Esophagus muscularis mucosa (tissue), 4 donors: ENCODE results near the gene MAGI3. TPM values are rescaled to one million over a fixed set of nuclear protein-coding genes. Genes with fewer than 3 reads are reported as not detected.
A peak's percentile ranks its signal among the peaks of the same experiment; 100 is the strongest.

Experiments used
- DNase-seq: peaks from one replicate; pipeline ENCODE4 v3.0.0-alpha.2; 2017; ENCODE audit errors: extremely low spot score
- H3K27ac ChIP-seq, 4 donors: fragments of 200-600 bp; sonication (generic); replicated peaks in 1 of 4; 1 replicate in 3 of 4; 2 replicates in 1 of 4; pipeline ENCODE4 v1.5.1; 2016 to 2019; ENCODE audit warnings: mild to moderate bottlenecking in 1 of 4
- H3K27me3 ChIP-seq, 4 donors: fragments of 200-600 bp; sonication (generic); one replicate each; pipeline versions ENCODE4 v1.5.1 to v1.6.0; 2016 to 2019
- H3K36me3 ChIP-seq, 4 donors: fragments of 200-600 bp; sonication (generic); one replicate each; pipeline ENCODE4 v1.5.1; 2016 to 2019
- H3K4me1 ChIP-seq, 4 donors: fragments of 200-600 bp; sonication (generic); one replicate each; pipeline ENCODE4 v1.5.1; 2016 to 2019
- H3K4me3 ChIP-seq, 4 donors: fragments of 200-600 bp; sonication (generic); 1 replicate in 2 of 4; 2 replicates in 2 of 4; pipeline ENCODE4 v1.5.1; 2016 to 2019; ENCODE audit warnings: mild to moderate bottlenecking in 4 of 4, moderate library complexity in 1 of 4
- H3K9me3 ChIP-seq, 4 donors: fragments of 200-600 bp; sonication (generic); 1 replicate in 3 of 4; 2 replicates in 1 of 4; pipeline ENCODE4 v1.5.1; 2016 to 2019
- CTCF ChIP-seq, 3 experiments: fragments of 200-600 bp in 2 of 3; fragments of 450-650 bp in 1 of 3; sonication (generic) in 2 of 3; IDR thresholded peaks; one replicate each; pipeline ENCODE4 v1.5.1; 2017 to 2019; ENCODE audit warnings: antibody characterized with exemption in 3 of 3, mild to moderate bottlenecking in 2 of 3, moderate library complexity in 1 of 3
- EP300 ChIP-seq: sonication (generic); formaldehyde crosslinking; IDR thresholded peaks from one replicate; pipeline ENCODE4 v1.6.1; 2017; ENCODE audit warnings: antibody characterized with exemption
- POLR2A ChIP-seq: fragments of 450-650 bp; IDR thresholded peaks from one replicate; pipeline ENCODE4 v1.6.1; 2017; ENCODE audit warnings: antibody characterized with exemption, moderate library complexity, mild to moderate bottlenecking, low read depth
- POLR2AphosphoS5 ChIP-seq, 2 donors: sonication (generic); formaldehyde crosslinking; IDR thresholded peaks; one replicate each; pipeline ENCODE4 v1.6.1; 2017; ENCODE audit warnings: antibody characterized with exemption in 2 of 2
- WGBS: methylation state at CpG from one replicate; pipeline ENCODE4 v1.1.5; 2018; 5-methylcytosine and 5-hydroxymethylcytosine counted together
- intact Hi-C: fragments of 100-400 bp; cut with DNase I; formaldehyde crosslinking; loops from one replicate; pipeline ENCODE4 v1.15.1; 2023
- total RNA-seq, 4 donors: library from RNA; depleted of rRNA; stranded (reverse); fragments of >200 nt; gene quantifications; one replicate each; pipeline versions ENCODE4 v1.1.0 to v1.2.1, GENCODE V29; 2016

The MAGI3 gene
- total RNA-seq, 4 donors from 2014 or later: 14.6 to 21.7 (median 16.4) TPM

- intact Hi-C loops: no loop called here
- peak overlapping the region in 2 of 4 donors; percentile 32 to 59 for H3K27ac ChIP-seq
- 79% methylated on average over 9 of the region's 9 CpGs for WGBS
- peaks cover 8 to 31% (median 24%) of the 10 kb centered on the region in 4 donors for H3K4me1 ChIP-seq
- H3K27me3 ChIP-seq: no peaks in the 10 kb centered on the region
- H3K9me3 ChIP-seq: no peaks in the 10 kb centered on the region
- no peak for TF ChIP-seq POLR2A
- no peak for TF ChIP-seq EP300
- no peak for TF ChIP-seq CTCF (IDR thresholded peaks at IDR 0.05)
- TF ChIP-seq POLR2AphosphoS5 (IDR thresholded peaks at IDR 0.05): no peak
- DNase-seq: no peak
- peaks cover 0 to 4% (median under 1%) of the 10 kb centered on the region in 4 donors for H3K36me3 ChIP-seq
- H3K4me3 ChIP-seq: no peak overlapping the region
These were observed 268.7 kb downstream of the MAGI3 start for GRCh38 chr1:113659035-113659434.

GRCh38 chr1:113659556-113659955 lies 269.2 kb downstream of the MAGI3 start:
- 69% methylated on average over 4 of the region's 4 CpGs for WGBS
- Histone ChIP-seq H3K9me3 (no peaks in the 10 kb centered on the region), H3K4me3 (no peak overlapping the region), H3K36me3 (peaks cover 0 to 4% (median 0%) of the 10 kb centered on the region in 4 donors), H3K27ac (peak overlapping the region in 2 of 4 donors; percentile 32 to 59), H3K27me3 (no peaks in the 10 kb centered on the region), H3K4me1 (peaks cover 8 to 31% (median 24%) of the 10 kb centered on the region in 4 donors)
- intact Hi-C loops: no loop called here
- TF ChIP-seq POLR2A (no peak), CTCF (IDR thresholded peaks at IDR 0.05) (no peak)
- no peak for DNase-seq

GRCh38 chr1:113660088-113660487 lies 269.8 kb downstream of the MAGI3 start:
- TF ChIP-seq CTCF (IDR thresholded peaks at IDR 0.05) (no peak), POLR2A (no peak), EP300 (no peak), POLR2AphosphoS5 (IDR thresholded peaks at IDR 0.05) (no peak)
- Histone ChIP-seq H3K36me3 (peaks cover 0 to 4% (median 0%) of the 10 kb centered on the region in 4 donors), H3K4me1 (peaks cover 8 to 31% (median 24%) of the 10 kb centered on the region in 4 donors), H3K9me3 (no peaks in the 10 kb centered on the region), H3K27ac (peak overlapping the region in 1 of 4 donors; percentile 59), H3K27me3 (no peaks in the 10 kb centered on the region), H3K4me3 (no peak overlapping the region)
- 74% methylated on average over 3 of the region's 3 CpGs for WGBS
- intact Hi-C loops: no loop called here
- no peak for DNase-seq

- intact Hi-C loops: no loop called here
These were observed 271.8 kb downstream of the MAGI3 start for GRCh38 chr1:113662101-113662500.

More at GRCh38 chr1:113662101-113662500, 271.8 kb downstream of the MAGI3 start:
- TF ChIP-seq POLR2AphosphoS5 (IDR thresholded peaks at IDR 0.05) (no peak), CTCF (IDR thresholded peaks at IDR 0.05) (no peak), EP300 (no peak), POLR2A (no peak)
- WGBS: 79% methylated on average over 1 of the region's 1 CpG
- Histone ChIP-seq H3K4me3 (no peak overlapping the region), H3K27ac (no peak overlapping the region), H3K27me3 (no peaks in the 10 kb centered on the region), H3K9me3 (no peaks in the 10 kb centered on the region), H3K4me1 (peaks cover 5 to 24% (median 17%) of the 10 kb centered on the region in 4 donors), H3K36me3 (peaks cover 0 to 10% (median 1%) of the 10 kb centered on the region in 4 donors)
- DNase-seq: no peak
